T-cell (primary cell): ENCODE data around the gene EXOSC9. TPM values are rescaled to one million over a fixed set of nuclear protein-coding genes. Genes with fewer than 3 reads are reported as not detected.
A peak's percentile ranks its signal among the peaks of the same experiment; 100 is the strongest.

Source experiments
- ATAC-seq, 4 experiments: fragments of 200-7000 bp in 3 of 4; fragments of 150-1000 bp in 1 of 4; cut with Tn5 transposase; replicated peaks in 1 of 4; 1 replicate in 3 of 4; 2 replicates in 1 of 4; pipeline ENCODE4 v1.10.0; 2021; ENCODE audit warnings: moderate library complexity in 3 of 4, mild to moderate bottlenecking in 2 of 4, moderate number of reproducible peaks in 1 of 4
- CTCF ChIA-PET, 2 donors: fragments of 300-600 bp; sonication (Branson Sonifier 250); formaldehyde crosslinking; loops; one replicate each; lab custom pipeline; 2022; ENCODE audit warnings: antibody characterized with exemption in 2 of 2; lab: Charles Lee
- POLR2A ChIA-PET, 2 donors: fragments of 300-600 bp; sonication (Branson Sonifier 250); formaldehyde crosslinking; loops; one replicate each; lab custom pipeline; 2022; ENCODE audit warnings: antibody characterized with exemption in 2 of 2; lab: Charles Lee
- DNase-seq, 35 experiments: peaks; one replicate each; pipeline versions ENCODE4 v3.0.0 to v3.0.0-alpha.2; 2013 to 2023
- H3K27ac ChIP-seq: one replicate; pipeline ENCODE4 v1.5.1; 2013; ENCODE audit warnings: low read length
- H3K27me3 ChIP-seq, 2 experiments: replicated peaks in 1 of 2; 1 replicate in 1 of 2; 2 replicates in 1 of 2; pipeline versions ENCODE4 v1.6.1 to v1.7.0; 2013; ENCODE audit warnings: low read length in 1 of 2, mixed read lengths in 1 of 2; ENCODE audit not compliant: control insufficient read depth in 2 of 2, insufficient read depth in 2 of 2; ENCODE audit errors: extremely low read depth in 1 of 2
- H3K36me3 ChIP-seq, 2 donors: 1 replicate in 1 of 2; 2 replicates in 1 of 2; pipeline versions ENCODE4 v1.6.1 to v1.7.0; 2013; ENCODE audit warnings: low read length in 1 of 2; ENCODE audit not compliant: control insufficient read depth in 2 of 2, insufficient read depth in 1 of 2; ENCODE audit errors: extremely low read depth in 1 of 2
- H3K4me1 ChIP-seq, 2 experiments: 1 replicate in 1 of 2; 2 replicates in 1 of 2; pipeline versions ENCODE4 v1.6.1 to v1.7.0; 2013; ENCODE audit warnings: low read length in 2 of 2, mixed read lengths in 1 of 2; ENCODE audit not compliant: insufficient read depth in 2 of 2, control insufficient read depth in 1 of 2; ENCODE audit errors: extremely low read depth in 1 of 2
- H3K4me3 ChIP-seq, 2 donors: 1 replicate in 1 of 2; 2 replicates in 1 of 2; pipeline versions ENCODE4 v1.5.1 to v1.7.0; 2013; ENCODE audit warnings: mild to moderate bottlenecking in 2 of 2, low read length in 1 of 2, moderate library complexity in 1 of 2; ENCODE audit not compliant: control insufficient read depth in 1 of 2; ENCODE audit errors: extremely low read depth in 1 of 2
- H3K9me3 ChIP-seq: 2 replicates; pipeline ENCODE4 v1.7.0; 2013
- H3K27ac Mint-ChIP-seq, 2 donors: one replicate each; pipeline ENCODE4 v1.8.0; 2020 to 2021; ENCODE audit warnings: mild to moderate bottlenecking in 2 of 2, mixed read lengths in 2 of 2
- H3K27me3 Mint-ChIP-seq, 2 donors: one replicate each; pipeline ENCODE4 v1.8.0; 2021 to 2022; ENCODE audit warnings: mixed read lengths in 2 of 2
- H3K36me3 Mint-ChIP-seq: one replicate; pipeline ENCODE4 v1.8.0; 2021; ENCODE audit warnings: mixed read lengths
- H3K4me1 Mint-ChIP-seq, 3 donors: one replicate each; pipeline ENCODE4 v1.8.0; 2020 to 2022; ENCODE audit warnings: mixed read lengths in 3 of 3, mild to moderate bottlenecking in 1 of 3
- H3K4me3 Mint-ChIP-seq, 3 donors: one replicate each; pipeline ENCODE4 v1.8.0; 2020 to 2022; ENCODE audit warnings: mild to moderate bottlenecking in 3 of 3, mixed read lengths in 3 of 3, moderate library complexity in 3 of 3
- H3K9me3 Mint-ChIP-seq, 3 donors: one replicate each; pipeline ENCODE4 v1.8.0; 2020 to 2022; ENCODE audit warnings: mixed read lengths in 3 of 3
- WGBS: methylation state at CpG from one replicate; pipeline ENCODE4 v1.1.5; 2013; ENCODE audit warnings: missing lambda C conversion rate; ENCODE audit not compliant: insufficient coverage; 5-methylcytosine and 5-hydroxymethylcytosine counted together
- total RNA-seq, 35 experiments: library from RNA in 6 of 35; stranded (reverse) in 6 of 35; fragments of 120-200 nt in 1 of 35; gene quantifications; one replicate each; pipeline versions ENCODE4 v1.2.1 to v1.2.4 and lab custom pipeline; 2013 to 2026

EXOSC9 gene
- total RNA-seq, 5 donors from 2014 or later (not counting 1 experiment from before 2014, with no cell fraction given), result 32.2 to 57.7 (median 36.4) TPM

DNA sequence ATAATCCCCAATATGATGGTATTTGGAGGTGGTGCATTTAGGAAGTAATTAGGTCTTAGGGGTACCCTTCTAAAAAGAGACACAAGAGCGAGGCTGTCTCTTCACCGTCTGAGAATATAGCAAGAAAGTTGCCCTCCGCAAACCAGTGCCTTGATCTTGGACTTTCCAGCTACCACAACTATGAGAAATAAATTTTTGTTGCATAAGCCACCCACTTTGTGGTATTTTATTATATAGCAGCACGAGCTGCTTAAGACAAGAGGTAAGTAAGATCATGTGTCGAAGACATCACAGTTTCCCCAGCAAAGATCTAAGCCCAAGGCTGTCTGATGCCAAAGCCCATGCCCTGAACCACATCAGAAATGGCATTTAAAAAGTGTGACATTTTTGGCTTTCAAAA is 9.6 kb upstream of the EXOSC9 start:
- H3K27me3 Mint-ChIP-seq, result peaks cover 16 to 32% of the 10 kb centered on the region in 2 donors
- POLR2A ChIA-PET, result no interaction called here
- H3K27ac Mint-ChIP-seq, result no peak overlapping the region
- H3K9me3 Mint-ChIP-seq, result no peaks in the 10 kb centered on the region
- no peaks in the 10 kb centered on the region for H3K36me3 ChIP-seq
- H3K4me3 Mint-ChIP-seq, result no peak overlapping the region
- no peaks in the 10 kb centered on the region for H3K27me3 ChIP-seq
- H3K4me1 ChIP-seq, result peaks cover 0 to 3% of the 10 kb centered on the region in 2 experiments
- ATAC-seq, result no peak
- no peak overlapping the region for H3K4me3 ChIP-seq
- DNase-seq, result no peak
- H3K9me3 ChIP-seq, result no peaks in the 10 kb centered on the region
- H3K36me3 Mint-ChIP-seq, result no peaks in the 10 kb centered on the region
- no peak overlapping the region for H3K27ac ChIP-seq
- H3K4me1 Mint-ChIP-seq, result peaks cover 5 to 11% (median 6%) of the 10 kb centered on the region in 3 donors
- CTCF ChIA-PET, result no interaction called here
- 60% methylated on average over 1 of the region's 5 CpGs for WGBS

DNA sequence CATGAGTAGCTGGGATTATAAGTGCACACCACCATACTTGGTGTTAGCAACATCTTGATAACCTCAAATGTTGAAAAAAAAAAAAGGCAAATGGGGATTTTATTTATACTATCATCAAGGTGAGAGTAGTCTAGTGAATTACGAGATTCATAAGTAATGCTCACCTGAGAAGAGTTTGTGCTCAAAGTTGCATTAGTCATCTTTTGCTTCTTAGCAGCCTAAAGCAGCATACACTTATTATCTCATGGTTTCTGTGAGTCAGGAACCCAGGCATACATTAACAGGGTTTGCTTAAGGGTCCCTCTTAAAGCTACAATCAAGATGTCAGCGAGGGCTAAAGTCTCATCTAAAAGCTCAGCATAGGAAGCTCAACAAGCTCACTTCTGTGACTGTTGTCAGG is 8.2 kb upstream of the EXOSC9 start:
- Mint-ChIP-seq H3K9me3 (no peaks in the 10 kb centered on the region), H3K27ac (no peak overlapping the region), H3K27me3 (peaks cover 14 to 21% of the 10 kb centered on the region in 2 donors), H3K4me3 (no peak overlapping the region), H3K36me3 (no peaks in the 10 kb centered on the region), H3K4me1 (peaks cover 5 to 11% (median 6%) of the 10 kb centered on the region in 3 donors)
- Histone ChIP-seq H3K4me1 (peaks cover 0 to 3% of the 10 kb centered on the region in 2 experiments), H3K36me3 (no peaks in the 10 kb centered on the region), H3K27ac (no peak overlapping the region), H3K4me3 (no peak overlapping the region), H3K27me3 (no peaks in the 10 kb centered on the region), H3K9me3 (no peaks in the 10 kb centered on the region)
- POLR2A ChIA-PET, result no interaction called here
- WGBS, result 100% methylated on average over 1 of the region's 2 CpGs
- DNase-seq (no peak), ATAC-seq (no peak)
- CTCF ChIA-PET, result interaction anchor here in 1 of 2 donors (0.8 kb wide), 1 partner anchor 15 kb away, joined by 5 read pairs; no protein-coding TSS in a partner anchor

DNA sequence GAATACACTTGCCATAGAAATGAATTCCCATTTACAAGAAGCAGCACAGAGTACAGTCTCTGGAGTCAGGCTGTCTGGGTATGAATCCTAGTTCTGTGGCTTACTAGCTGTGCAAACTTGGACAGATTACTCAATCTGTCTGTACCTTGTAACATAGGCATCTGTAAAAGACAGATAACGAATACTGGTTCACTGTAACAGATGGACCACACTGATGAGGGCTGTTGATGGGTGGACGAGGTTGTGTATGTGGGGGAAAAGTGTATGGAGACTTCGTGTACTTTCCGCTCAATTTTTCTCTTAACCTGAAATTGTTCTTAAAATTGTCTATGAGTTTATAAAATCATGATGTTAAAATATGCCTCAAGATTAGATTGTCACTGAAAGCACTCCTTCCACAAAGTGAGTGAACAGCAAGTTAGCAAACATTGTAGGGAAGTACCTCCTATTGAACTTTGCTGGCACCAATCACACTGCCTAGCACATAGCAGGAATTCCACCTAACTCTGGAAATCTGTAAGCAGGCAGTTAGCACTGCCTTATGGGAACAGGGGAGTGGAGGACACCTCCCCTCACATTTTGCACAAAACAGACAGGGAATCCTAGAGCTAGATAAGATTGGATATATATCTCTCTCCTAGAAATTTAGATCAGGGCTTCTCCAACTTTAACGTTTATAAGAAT is 6.5 kb upstream of the EXOSC9 start:
- Mint-ChIP-seq H3K27ac (no peak overlapping the region), H3K36me3 (no peaks in the 10 kb centered on the region), H3K27me3 (peaks cover 5 to 9% of the 10 kb centered on the region in 2 donors), H3K9me3 (no peaks in the 10 kb centered on the region), H3K4me1 (peaks cover 15 to 18% (median 15%) of the 10 kb centered on the region in 3 donors), H3K4me3 (no peak overlapping the region)
- no peak overlapping the region for H3K4me3 ChIP-seq
- POLR2A ChIA-PET, result no interaction called here
- H3K27me3 ChIP-seq, result no peaks in the 10 kb centered on the region
- 90% methylated on average over 2 of the region's 5 CpGs for WGBS
- H3K36me3 ChIP-seq, result no peaks in the 10 kb centered on the region
- CTCF ChIA-PET, result no interaction called here
- H3K4me1 ChIP-seq, result peaks cover 3% of the 10 kb centered on the region in 2 experiments
- ATAC-seq (no peak), DNase-seq (no peak)
- no peaks in the 10 kb centered on the region for H3K9me3 ChIP-seq
- H3K27ac ChIP-seq, result no peak overlapping the region

DNA sequence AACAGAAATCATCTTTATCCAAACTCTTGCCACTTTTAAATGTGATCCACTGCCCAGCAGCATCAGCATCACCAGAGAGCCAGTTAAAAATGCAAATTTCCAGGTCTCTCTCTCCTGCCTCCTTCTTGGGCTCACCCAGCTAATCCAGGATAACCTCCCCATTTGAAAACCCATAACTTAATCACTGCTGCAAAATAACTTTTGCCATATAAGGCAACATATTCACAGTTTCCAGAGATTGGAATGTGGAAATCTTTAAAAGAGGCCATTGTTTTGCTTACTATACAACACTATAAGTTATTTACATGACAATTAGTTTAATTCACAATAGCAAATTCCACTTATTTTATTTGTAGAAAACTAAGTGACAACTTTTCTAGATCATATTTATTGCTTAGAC is 4.8 kb upstream of the EXOSC9 start:
- no peak overlapping the region for H3K4me3 Mint-ChIP-seq
- no peak overlapping the region for H3K27ac Mint-ChIP-seq
- DNase-seq (no peak), ATAC-seq (no peak)
- ChIA-PET POLR2A (no interaction called here), CTCF (interaction anchor here in 1 of 2 donors (0.6 kb wide), 1 partner anchor 14 kb away, joined by 3 read pairs; no protein-coding TSS in a partner anchor)
- H3K9me3 Mint-ChIP-seq, result no peaks in the 10 kb centered on the region
- H3K27me3 Mint-ChIP-seq, result peaks cover 3 to 5% of the 10 kb centered on the region in 2 donors
- no peaks in the 10 kb centered on the region for H3K36me3 Mint-ChIP-seq
- no peaks in the 10 kb centered on the region for H3K27me3 ChIP-seq
- H3K4me1 ChIP-seq, result peaks cover 6 to 10% of the 10 kb centered on the region in 2 experiments
- H3K36me3 ChIP-seq, result no peaks in the 10 kb centered on the region
- H3K9me3 ChIP-seq, result no peaks in the 10 kb centered on the region
- no peak overlapping the region for H3K27ac ChIP-seq
- no peak overlapping the region for H3K4me3 ChIP-seq
- peaks cover 30 to 35% (median 31%) of the 10 kb centered on the region in 3 donors for H3K4me1 Mint-ChIP-seq

DNA sequence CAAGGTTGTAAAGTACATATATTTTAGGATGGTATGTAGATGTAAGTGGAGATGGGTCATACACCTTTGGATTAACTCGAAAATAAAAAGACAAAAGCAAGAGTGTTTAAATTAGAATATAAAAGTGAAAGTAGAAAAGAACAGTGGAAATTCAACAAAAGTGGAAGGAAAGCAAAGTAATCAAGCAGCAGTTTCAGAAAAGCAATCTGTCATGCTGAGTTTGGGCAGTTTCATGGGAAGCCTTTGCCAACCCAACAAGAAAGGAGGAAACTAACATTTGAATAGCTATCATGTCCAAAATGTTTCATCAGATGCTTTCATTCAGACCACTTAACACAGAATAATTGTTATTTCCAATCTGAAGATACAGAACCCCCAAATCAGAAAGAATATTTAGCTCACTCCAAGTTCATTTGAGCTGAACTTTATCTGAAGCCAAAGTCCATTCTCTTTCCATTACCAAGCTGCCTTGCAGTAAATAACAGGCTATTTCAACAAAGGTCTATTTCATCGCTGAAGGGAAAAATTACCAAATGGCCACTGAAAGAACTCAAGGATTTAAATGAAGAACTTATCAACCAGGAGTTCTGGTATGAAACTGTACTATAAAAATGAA is 1.8 kb upstream of the EXOSC9 start:
- Histone ChIP-seq H3K27me3 (no peaks in the 10 kb centered on the region), H3K4me1 (peaks cover 13 to 18% of the 10 kb centered on the region in 2 experiments), H3K4me3 (no peak overlapping the region), H3K9me3 (no peaks in the 10 kb centered on the region), H3K27ac (no peak overlapping the region), H3K36me3 (peaks cover 0 to 16% of the 10 kb centered on the region in 2 donors)
- ChIA-PET CTCF (interaction anchor here (0.7 to 1.0 kb wide), 2 partner anchors 12 to 22 kb away, joined by 3 read pairs; no protein-coding TSS in a partner anchor), POLR2A (interaction anchor here (0.8 to 1.0 kb wide), 2 partner anchors 25 to 35 kb away, joined by 3 read pairs; no protein-coding TSS in a partner anchor)
- no CpG with 5 or more reads among the region's 2 CpGs for WGBS
- ATAC-seq (no peak), DNase-seq (no peak)
- Mint-ChIP-seq H3K36me3 (peaks cover 7% of the 10 kb centered on the region), H3K4me3 (peak overlapping the region; percentile 28 to 98 (median 89)), H3K9me3 (no peaks in the 10 kb centered on the region), H3K27ac (peak overlapping the region; percentile 99 to 100), H3K4me1 (peaks cover 47 to 52% (median 48%) of the 10 kb centered on the region in 3 donors), H3K27me3 (peaks cover 0 to 2% of the 10 kb centered on the region in 2 donors)

DNA sequence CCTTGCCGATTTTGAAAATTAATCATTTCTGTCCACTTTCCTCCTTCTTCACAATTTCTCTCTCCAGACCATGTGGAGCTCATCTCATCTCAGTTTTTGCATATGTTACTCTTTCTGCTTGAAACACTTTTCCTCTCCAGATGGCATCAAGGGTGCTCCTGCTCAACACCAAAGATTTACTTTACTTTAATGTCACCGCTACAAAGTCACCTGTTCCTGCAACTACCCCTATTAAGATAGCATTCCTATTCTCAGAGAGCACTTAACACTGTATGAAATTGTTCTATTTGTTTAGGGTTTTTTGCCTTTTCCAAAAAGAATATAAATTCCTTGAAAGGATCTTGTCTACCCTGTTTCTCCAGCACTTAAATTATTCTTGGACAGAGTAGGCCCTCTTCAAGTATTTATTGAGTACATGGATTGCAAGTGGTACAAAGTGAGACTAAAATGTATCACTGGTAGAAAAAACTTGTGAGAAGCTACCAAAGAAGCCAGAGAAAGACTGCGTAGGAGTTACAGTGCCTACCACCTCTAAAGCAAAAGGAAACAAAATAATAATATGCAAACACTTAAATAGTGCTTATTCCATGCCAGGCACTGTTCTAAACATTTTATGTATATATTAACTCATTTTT is 1.1 kb upstream of the EXOSC9 start:
- Mint-ChIP-seq H3K27me3 (no peaks in the 10 kb centered on the region), H3K9me3 (no peaks in the 10 kb centered on the region), H3K4me1 (peaks cover 47 to 53% (median 53%) of the 10 kb centered on the region in 3 donors), H3K4me3 (peak overlapping the region; percentile 89 to 98 (median 94)), H3K36me3 (peaks cover 13% of the 10 kb centered on the region), H3K27ac (peak overlapping the region; percentile 99 to 100)
- Histone ChIP-seq H3K27ac (peak overlapping the region; percentile 93), H3K4me1 (peaks cover 13 to 18% of the 10 kb centered on the region in 2 experiments), H3K4me3 (peak overlapping the region in 1 of 2 donors; percentile 74), H3K27me3 (no peaks in the 10 kb centered on the region), H3K36me3 (peaks cover 0 to 22% of the 10 kb centered on the region in 2 donors), H3K9me3 (no peaks in the 10 kb centered on the region)
- POLR2A ChIA-PET, result interaction anchor here (0.8 to 1.0 kb wide), 2 partner anchors 25 to 34 kb away, joined by 3 read pairs; no protein-coding TSS in a partner anchor
- no peak for ATAC-seq
- DNase-seq, result peak in 1 of 35 experiments; percentile 17
- CTCF ChIA-PET, result interaction anchor here (0.7 to 1.0 kb wide), 2 partner anchors 13 to 22 kb away, joined by 3 read pairs; no protein-coding TSS in a partner anchor
- WGBS, result 75% methylated on average over 1 of the region's 3 CpGs
